Measurements from ENCODE around the gene SEMA6B. TPM values are rescaled to one million over a fixed set of nuclear protein-coding genes. Genes with fewer than 3 reads are reported as not detected.

The SEMA6B gene
- total and polyA plus RNA-seq, 2 donors = 5.4 to 14.1 TPM

DNA sequence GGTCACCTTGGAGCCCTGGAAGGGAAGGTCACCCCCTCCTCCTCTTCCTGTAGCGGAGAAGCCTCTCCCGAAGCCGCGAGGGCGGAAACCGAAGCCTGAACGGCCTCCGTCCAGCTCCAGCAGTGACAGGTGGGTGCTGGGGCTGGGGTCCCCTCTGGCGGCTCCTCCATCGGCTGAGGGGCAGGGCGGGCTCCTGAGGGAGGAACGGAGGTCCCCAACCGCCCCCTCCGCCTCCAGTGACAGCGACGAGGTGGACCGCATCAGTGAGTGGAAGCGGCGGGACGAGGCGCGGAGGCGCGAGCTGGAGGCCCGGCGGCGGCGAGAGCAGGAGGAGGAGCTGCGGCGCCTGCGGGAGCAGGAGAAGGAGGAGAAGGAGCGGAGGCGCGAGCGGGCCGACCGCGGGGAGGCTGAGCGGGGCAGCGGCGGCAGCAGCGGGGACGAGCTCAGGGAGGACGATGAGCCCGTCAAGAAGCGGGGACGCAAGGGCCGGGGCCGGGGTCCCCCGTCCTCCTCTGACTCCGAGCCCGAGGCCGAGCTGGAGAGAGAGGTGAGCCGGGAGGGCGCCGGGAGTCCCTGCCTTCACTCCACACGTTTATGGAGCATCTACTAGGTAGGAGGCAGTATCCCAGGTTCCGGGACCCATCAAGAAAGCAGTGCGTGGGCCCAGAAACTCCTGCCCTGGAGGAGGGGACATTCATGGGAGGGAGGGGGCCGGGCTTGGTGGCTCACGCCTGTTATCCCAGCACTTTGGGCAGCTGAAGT is 65.4 kb downstream of the SEMA6B start:
- H3K36me3 ChIP-seq (ENCODE audit: insufficient read depth) = peaks cover 22% of the 10 kb centered on the region
- H3K4me1 ChIP-seq (ENCODE audit: insufficient read depth) = no peaks in the 10 kb centered on the region
- no peak overlapping the region for H3K27ac ChIP-seq (ENCODE audit: low read depth)
- DNase-seq (ENCODE audit: extremely low spot score) = no peak
- H3K4me3 ChIP-seq (ENCODE audit: low read depth, low read length) = no peak overlapping the region
- 96% methylated on average over 61 of the region's 61 CpGs for WGBS

GRCh38 chr19:4493104-4493928 is 66.2 kb downstream of the SEMA6B start:
- 94% methylated on average over 41 of the region's 41 CpGs for WGBS
- Histone ChIP-seq H3K4me3 (ENCODE audit: low read depth, low read length) (no peak overlapping the region), H3K4me1 (ENCODE audit: insufficient read depth) (no peaks in the 10 kb centered on the region), H3K27ac (ENCODE audit: low read depth) (no peak overlapping the region), H3K36me3 (ENCODE audit: insufficient read depth) (peaks cover 20% of the 10 kb centered on the region)
- DNase-seq (ENCODE audit: extremely low spot score) = no peak

Other genes with a start within 250 kb of the SEMA6B start
- gene STAP2, start 220.9 kb downstream of the SEMA6B start, total RNA-seq = 14.4 TPM
- 12.4 TPM for gene STAP2, start 220.9 kb downstream of the SEMA6B start, polyA plus RNA-seq
- 7.2 TPM for gene MPND, start 216.1 kb downstream of the SEMA6B start, total RNA-seq
- gene MPND, start 216.1 kb downstream of the SEMA6B start, polyA plus RNA-seq = 24.5 TPM
- gene SH3GL1, start 159.1 kb downstream of the SEMA6B start, total RNA-seq = 18.6 TPM
- 88.3 TPM for gene SH3GL1, start 159.1 kb downstream of the SEMA6B start, polyA plus RNA-seq
- gene CHAF1A, start 157.0 kb downstream of the SEMA6B start, total RNA-seq = 9.0 TPM
- 7.0 TPM for gene CHAF1A, start 157.0 kb downstream of the SEMA6B start, polyA plus RNA-seq
- gene UBXN6, start 101.9 kb downstream of the SEMA6B start, total RNA-seq = 39.5 TPM
- gene UBXN6, start 101.9 kb downstream of the SEMA6B start, polyA plus RNA-seq = 135 TPM
- gene HDGFL2, start 87.4 kb downstream of the SEMA6B start, total RNA-seq = 22.2 TPM
- gene HDGFL2, start 87.4 kb downstream of the SEMA6B start, polyA plus RNA-seq = 51.4 TPM
- 14.0 TPM for gene PLIN4, start 41.2 kb downstream of the SEMA6B start, total RNA-seq
- gene PLIN4, start 41.2 kb downstream of the SEMA6B start, polyA plus RNA-seq = 55.7 TPM
- gene PLIN5, start 24.5 kb downstream of the SEMA6B start, total RNA-seq = 1.4 TPM
- 5.7 TPM for gene PLIN5, start 24.5 kb downstream of the SEMA6B start, polyA plus RNA-seq
- gene LRG1, start 19.6 kb downstream of the SEMA6B start, total RNA-seq = 3.9 TPM
- gene LRG1, start 19.6 kb downstream of the SEMA6B start, polyA plus RNA-seq = 4.6 TPM
- 6.6 TPM for gene TNFAIP8L1, start 79.8 kb upstream of the SEMA6B start, total RNA-seq
- 9.9 TPM for gene TNFAIP8L1, start 79.8 kb upstream of the SEMA6B start, polyA plus RNA-seq
- 49.3 TPM for gene MYDGF, start 110.7 kb upstream of the SEMA6B start, total RNA-seq
- 104 TPM for gene MYDGF, start 110.7 kb upstream of the SEMA6B start, polyA plus RNA-seq
- gene DPP9, start 164.2 kb upstream of the SEMA6B start, total RNA-seq = 13.6 TPM
- 37.3 TPM for gene DPP9, start 164.2 kb upstream of the SEMA6B start, polyA plus RNA-seq
- gene FEM1A, start 232.1 kb upstream of the SEMA6B start, total RNA-seq = 7.7 TPM
- gene FEM1A, start 232.1 kb upstream of the SEMA6B start, polyA plus RNA-seq = 9.1 TPM

Data from urinary bladder (tissue), 4 donors.